ENCODE measurements around the gene RAP1GAP2. TPM values are rescaled to one million over a fixed set of nuclear protein-coding genes. Genes with fewer than 3 reads are reported as not detected.

RAP1GAP2 gene
- total and polyA plus RNA-seq, 2 of the 8 experiments (the other 6 are each of a cell fraction or from before 2014, with no cell fraction given): 24.0 to 63.8 TPM

- Histone ChIP-seq H3K4me1 (replicated peaks in 1 of 4; ENCODE audit: control insufficient read depth in 3 of 4, insufficient read depth in 4 of 4, low read length in 3 of 4) (peaks cover 0 to 3% (median 0%) of the 10 kb centered on the region in 4 experiments; a peak in 1 of 7 replicates), H3K18ac (ENCODE audit: extremely low read depth, low read length) (no peak overlapping the region), H3K23me2 (ENCODE audit: low read depth, low read length) (no peaks in the 10 kb centered on the region), H4K5ac (ENCODE audit: insufficient read length, low read depth, low read length) (no peak overlapping the region), H3K4me2 (ENCODE audit: insufficient read depth in 1 of 2, low read depth in 2 of 2, low read length in 2 of 2) (no peak overlapping the region), H2BK20ac (ENCODE audit: low read length) (no peak overlapping the region), H3K79me2 (ENCODE audit: control insufficient read depth in 1 of 2, insufficient read depth in 2 of 2, low read length in 2 of 2) (peaks cover 0 to 9% of the 10 kb centered on the region in 2 experiments; a peak in 1 of 4 replicates), H3K79me1 (ENCODE audit: low read depth, low read length) (peaks cover 11% of the 10 kb centered on the region), H3K9me3 (ENCODE audit: insufficient read depth in 2 of 2, low read depth in 1 of 2, low read length in 1 of 2) (no peaks in the 10 kb centered on the region), H3K9ac (replicated peaks in 1 of 4; ENCODE audit: extremely low read depth in 1 of 4, low read depth in 3 of 4, low read length in 3 of 4) (no peak overlapping the region), H2AFZ (ENCODE audit: low read length) (no peak overlapping the region), H4K20me1 (replicated peaks in 1 of 2; ENCODE audit: control insufficient read depth in 1 of 2, insufficient read depth in 2 of 2, low read length in 2 of 2) (peaks cover 6 to 13% of the 10 kb centered on the region in 2 experiments), H3K56ac (replicated peaks; ENCODE audit: insufficient read length, low read depth, low read length) (no peak overlapping the region), H2BK5ac (ENCODE audit: low read depth, low read length) (0 out of 2 replicates have a peak overlapping the region, but pooled peaks have one; percentile 2), H3K4me3 (ENCODE audit: extremely low read depth in 1 of 4, insufficient read depth in 2 of 4, low read depth in 3 of 4, low read length in 4 of 4) (no peak overlapping the region), H3K23ac (ENCODE audit: insufficient read length) (no peak overlapping the region), H3K36me3 (ENCODE audit: control insufficient read depth in 2 of 4, insufficient read depth in 4 of 4, low read length in 3 of 4) (no peaks in the 10 kb centered on the region), H4K91ac (replicated peaks; ENCODE audit: insufficient read length, low read length) (no peak overlapping the region), H3K4ac (replicated peaks; ENCODE audit: insufficient read length, low read depth, low read length) (no peak overlapping the region), H2BK15ac (ENCODE audit: low read length) (no peak overlapping the region), H3K27me3 (replicated peaks in 1 of 4; ENCODE audit: control insufficient read depth in 3 of 4, extremely low read depth in 1 of 4, insufficient read depth in 3 of 4, low read length in 3 of 4) (no peaks in the 10 kb centered on the region), H2BK12ac (ENCODE audit: low read depth, low read length) (no peak overlapping the region), H3K27ac (ENCODE audit: low read depth, low read length) (no peak overlapping the region), H2BK120ac (replicated peaks; ENCODE audit: low read depth, low read length) (no peak overlapping the region), H4K8ac (ENCODE audit: extremely low read depth, insufficient read depth, low read length) (0 out of 2 replicates have a peak overlapping the region, but pooled peaks have one; percentile 93), H2AK5ac (ENCODE audit: low read depth, low read length) (no peak overlapping the region), H3K14ac (ENCODE audit: insufficient read length) (no peak overlapping the region)
- no peak for DNase-seq (ENCODE audit: low read depth in 1 of 2, low spot score in 2 of 2)
- FAIRE-seq: no peak
- ChIA-PET CTCF (ENCODE audit: partially characterized antibody) (interaction anchor here (1.0 to 1.7 kb wide), 3 partner anchors 10 to 118 kb away, joined by 3 to 7 read pairs (median 5); no protein-coding TSS in a partner anchor), POLR2A (ENCODE audit: partially characterized antibody) (interaction anchor here (1.0 to 1.2 kb wide), 2 partner anchors 25 to 93 kb away, joined by 3 to 5 read pairs; no protein-coding TSS in a partner anchor)
- WGBS, 2 experiments (ENCODE audit: extremely low coverage in 1 of 2, insufficient coverage in 1 of 2, insufficient read length in 1 of 2, insufficient replicate concordance in 2 of 2, low coverage in 1 of 2, low lambda C conversion rate in 2 of 2, missing lambda C conversion rate in 1 of 2): 93% methylated on average over 15 of the region's 15 CpGs; no CpG with 5 or more reads in 1 of the 2 experiments
- TF ChIP-seq CTBP2 (IDR thresholded peaks at IDR 0.05; ENCODE audit: borderline replicate concordance, insufficient read depth, insufficient read length, low read length) (no peak), KDM1A (IDR thresholded peaks at IDR 0.05; ENCODE audit: borderline replicate concordance, low read length) (no peak)
Observed at GRCh38 chr17:2947588-2947950, 151.3 kb downstream of the RAP1GAP2 start.
